HepG2 (cell line): Measurements from ENCODE around the gene SELENOS. TPM values are rescaled to one million over a fixed set of nuclear protein-coding genes. Genes with fewer than 3 reads are reported as not detected.

Experiments
- ATF1 ChIP-seq: IDR thresholded peaks from 2 replicates; pipeline ENCODE4 v1.6.1; 2016; ENCODE audit warnings: mild to moderate bottlenecking, control low read depth
- ZMYM3 ChIP-seq: sonication (generic); formaldehyde crosslinking; IDR thresholded peaks from 2 replicates; pipeline ENCODE4 v1.5.1; 2020; ENCODE audit warnings: mild to moderate bottlenecking, missing genetic modification reagents
- polyA plus RNA-seq, 8 experiments: library from polyadenylated mRNA; depleted of rRNA in 3 of 8; stranded (reverse) in 7 of 8; unstranded in 1 of 8; fragments of >200 nt; fragmentation: Illumina TruSeq in 4 of 8; extraction: Trizol in 4 of 8; gene quantifications; 2 replicates each; pipeline versions ENCODE4 v1.2.1 to v1.2.3, GENCODE V29; 2011 to 2016; ENCODE audit warnings: low read depth in 4 of 8, missing spikeins in 1 of 8, mixed read lengths in 1 of 8; ENCODE audit not compliant: insufficient read depth in 1 of 8
- total RNA-seq, 5 experiments: library from RNA; depleted of rRNA; stranded (reverse); fragments of >200 nt; fragmentation: Illumina TruSeq; extraction: Trizol; gene quantifications; 2 replicates each; pipeline ENCODE4 v1.2.3, GENCODE V29; 2016; ENCODE audit warnings: low read depth in 1 of 5
- TF ChIP-seq, protein P1 (sequence below): sonication (generic); formaldehyde crosslinking; IDR thresholded peaks from 2 replicates; pipeline ENCODE4 v1.4.0; 2020; ENCODE audit warnings: missing genetic modification reagents
- TF ChIP-seq, protein P2 (sequence below): IDR thresholded peaks from 2 replicates; pipeline ENCODE4 v1.6.1; 2016; ENCODE audit warnings: low read depth, control low read depth
- TF ChIP-seq, protein P3 (sequence below): sonication (generic); formaldehyde crosslinking; IDR thresholded peaks from 2 replicates; pipeline ENCODE4 v1.5.0; 2020; ENCODE audit warnings: mild to moderate bottlenecking, missing genetic modification reagents, borderline replicate concordance
- TF ChIP-seq, protein P4 (sequence below): sonication (generic); formaldehyde crosslinking; IDR thresholded peaks from 2 replicates; pipeline ENCODE4 v1.5.1; 2020; ENCODE audit warnings: missing genetic modification reagents, mild to moderate bottlenecking, borderline replicate concordance
- TF ChIP-seq, protein P5 (sequence below): sonication (generic); formaldehyde crosslinking; IDR thresholded peaks from 2 replicates; pipeline ENCODE4 v1.9.0; 2022; ENCODE audit warnings: low read depth, missing genetic modification reagents
- TF ChIP-seq, protein P6 (sequence below): sonication (generic); formaldehyde crosslinking; IDR thresholded peaks from 2 replicates; pipeline ENCODE4 v1.4.0; 2020; ENCODE audit warnings: missing genetic modification reagents, borderline replicate concordance

Gene SELENOS
- total and polyA plus RNA-seq, 2 of the 13 experiments (the other 11 are each of a cell fraction or from before 2014, with no cell fraction given) = 63.0 to 66.1 TPM

- TF ChIP-seq, protein P1, sequence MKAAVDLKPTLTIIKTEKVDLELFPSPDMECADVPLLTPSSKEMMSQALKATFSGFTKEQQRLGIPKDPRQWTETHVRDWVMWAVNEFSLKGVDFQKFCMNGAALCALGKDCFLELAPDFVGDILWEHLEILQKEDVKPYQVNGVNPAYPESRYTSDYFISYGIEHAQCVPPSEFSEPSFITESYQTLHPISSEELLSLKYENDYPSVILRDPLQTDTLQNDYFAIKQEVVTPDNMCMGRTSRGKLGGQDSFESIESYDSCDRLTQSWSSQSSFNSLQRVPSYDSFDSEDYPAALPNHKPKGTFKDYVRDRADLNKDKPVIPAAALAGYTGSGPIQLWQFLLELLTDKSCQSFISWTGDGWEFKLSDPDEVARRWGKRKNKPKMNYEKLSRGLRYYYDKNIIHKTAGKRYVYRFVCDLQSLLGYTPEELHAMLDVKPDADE (CRISPR knock-in tag) = peak; percentile 89; the same call in 1 of the 2 replicates
- TF ChIP-seq, protein P2, sequence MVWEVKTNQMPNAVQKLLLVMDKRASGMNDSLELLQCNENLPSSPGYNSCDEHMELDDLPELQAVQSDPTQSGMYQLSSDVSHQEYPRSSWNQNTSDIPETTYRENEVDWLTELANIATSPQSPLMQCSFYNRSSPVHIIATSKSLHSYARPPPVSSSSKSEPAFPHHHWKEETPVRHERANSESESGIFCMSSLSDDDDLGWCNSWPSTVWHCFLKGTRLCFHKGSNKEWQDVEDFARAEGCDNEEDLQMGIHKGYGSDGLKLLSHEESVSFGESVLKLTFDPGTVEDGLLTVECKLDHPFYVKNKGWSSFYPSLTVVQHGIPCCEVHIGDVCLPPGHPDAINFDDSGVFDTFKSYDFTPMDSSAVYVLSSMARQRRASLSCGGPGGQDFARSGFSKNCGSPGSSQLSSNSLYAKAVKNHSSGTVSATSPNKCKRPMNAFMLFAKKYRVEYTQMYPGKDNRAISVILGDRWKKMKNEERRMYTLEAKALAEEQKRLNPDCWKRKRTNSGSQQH (CRISPR knock-in tag) = peak; percentile 86
- TF ChIP-seq, protein P3, sequence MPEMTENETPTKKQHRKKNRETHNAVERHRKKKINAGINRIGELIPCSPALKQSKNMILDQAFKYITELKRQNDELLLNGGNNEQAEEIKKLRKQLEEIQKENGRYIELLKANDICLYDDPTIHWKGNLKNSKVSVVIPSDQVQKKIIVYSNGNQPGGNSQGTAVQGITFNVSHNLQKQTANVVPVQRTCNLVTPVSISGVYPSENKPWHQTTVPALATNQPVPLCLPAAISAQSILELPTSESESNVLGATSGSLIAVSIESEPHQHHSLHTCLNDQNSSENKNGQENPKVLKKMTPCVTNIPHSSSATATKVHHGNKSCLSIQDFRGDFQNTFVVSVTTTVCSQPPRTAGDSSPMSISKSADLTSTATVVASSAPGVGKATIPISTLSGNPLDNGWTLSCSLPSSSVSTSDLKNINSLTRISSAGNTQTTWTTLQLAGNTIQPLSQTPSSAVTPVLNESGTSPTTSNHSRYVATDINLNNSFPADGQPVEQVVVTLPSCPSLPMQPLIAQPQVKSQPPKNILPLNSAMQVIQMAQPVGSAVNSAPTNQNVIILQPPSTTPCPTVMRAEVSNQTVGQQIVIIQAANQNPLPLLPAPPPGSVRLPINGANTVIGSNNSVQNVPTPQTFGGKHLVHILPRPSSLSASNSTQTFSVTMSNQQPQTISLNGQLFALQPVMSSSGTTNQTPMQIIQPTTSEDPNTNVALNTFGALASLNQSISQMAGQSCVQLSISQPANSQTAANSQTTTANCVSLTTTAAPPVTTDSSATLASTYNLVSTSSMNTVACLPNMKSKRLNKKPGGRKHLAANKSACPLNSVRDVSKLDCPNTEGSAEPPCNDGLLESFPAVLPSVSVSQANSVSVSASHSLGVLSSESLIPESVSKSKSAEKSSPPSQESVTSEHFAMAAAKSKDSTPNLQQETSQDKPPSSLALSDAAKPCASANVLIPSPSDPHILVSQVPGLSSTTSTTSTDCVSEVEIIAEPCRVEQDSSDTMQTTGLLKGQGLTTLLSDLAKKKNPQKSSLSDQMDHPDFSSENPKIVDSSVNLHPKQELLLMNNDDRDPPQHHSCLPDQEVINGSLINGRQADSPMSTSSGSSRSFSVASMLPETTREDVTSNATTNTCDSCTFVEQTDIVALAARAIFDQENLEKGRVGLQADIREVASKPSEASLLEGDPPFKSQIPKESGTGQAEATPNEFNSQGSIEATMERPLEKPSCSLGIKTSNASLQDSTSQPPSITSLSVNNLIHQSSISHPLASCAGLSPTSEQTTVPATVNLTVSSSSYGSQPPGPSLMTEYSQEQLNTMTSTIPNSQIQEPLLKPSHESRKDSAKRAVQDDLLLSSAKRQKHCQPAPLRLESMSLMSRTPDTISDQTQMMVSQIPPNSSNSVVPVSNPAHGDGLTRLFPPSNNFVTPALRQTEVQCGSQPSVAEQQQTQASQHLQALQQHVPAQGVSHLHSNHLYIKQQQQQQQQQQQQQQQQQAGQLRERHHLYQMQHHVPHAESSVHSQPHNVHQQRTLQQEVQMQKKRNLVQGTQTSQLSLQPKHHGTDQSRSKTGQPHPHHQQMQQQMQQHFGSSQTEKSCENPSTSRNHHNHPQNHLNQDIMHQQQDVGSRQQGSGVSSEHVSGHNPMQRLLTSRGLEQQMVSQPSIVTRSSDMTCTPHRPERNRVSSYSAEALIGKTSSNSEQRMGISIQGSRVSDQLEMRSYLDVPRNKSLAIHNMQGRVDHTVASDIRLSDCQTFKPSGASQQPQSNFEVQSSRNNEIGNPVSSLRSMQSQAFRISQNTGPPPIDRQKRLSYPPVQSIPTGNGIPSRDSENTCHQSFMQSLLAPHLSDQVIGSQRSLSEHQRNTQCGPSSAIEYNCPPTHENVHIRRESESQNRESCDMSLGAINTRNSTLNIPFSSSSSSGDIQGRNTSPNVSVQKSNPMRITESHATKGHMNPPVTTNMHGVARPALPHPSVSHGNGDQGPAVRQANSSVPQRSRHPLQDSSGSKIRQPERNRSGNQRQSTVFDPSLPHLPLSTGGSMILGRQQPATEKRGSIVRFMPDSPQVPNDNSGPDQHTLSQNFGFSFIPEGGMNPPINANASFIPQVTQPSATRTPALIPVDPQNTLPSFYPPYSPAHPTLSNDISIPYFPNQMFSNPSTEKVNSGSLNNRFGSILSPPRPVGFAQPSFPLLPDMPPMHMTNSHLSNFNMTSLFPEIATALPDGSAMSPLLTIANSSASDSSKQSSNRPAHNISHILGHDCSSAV (CRISPR knock-in tag) = no peak; the same call in 1 of the 2 replicates
- TF ChIP-seq ATF1 = no peak
- TF ChIP-seq, protein P4, sequence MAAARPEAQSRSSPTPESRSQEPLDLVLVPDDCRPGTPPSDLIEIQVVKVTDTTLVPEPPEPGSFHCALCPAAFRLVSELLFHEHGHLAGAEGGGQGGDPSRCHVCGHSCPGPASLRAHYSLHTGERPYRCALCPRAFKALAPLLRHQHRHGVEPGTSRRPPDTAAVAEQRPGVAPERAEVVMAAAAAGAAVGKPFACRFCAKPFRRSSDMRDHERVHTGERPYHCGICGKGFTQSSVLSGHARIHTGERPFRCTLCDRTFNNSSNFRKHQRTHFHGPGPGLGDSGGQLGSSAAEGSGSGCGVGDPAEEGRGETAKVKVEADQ (CRISPR knock-in tag) = no peak
- TF ChIP-seq, protein P5, sequence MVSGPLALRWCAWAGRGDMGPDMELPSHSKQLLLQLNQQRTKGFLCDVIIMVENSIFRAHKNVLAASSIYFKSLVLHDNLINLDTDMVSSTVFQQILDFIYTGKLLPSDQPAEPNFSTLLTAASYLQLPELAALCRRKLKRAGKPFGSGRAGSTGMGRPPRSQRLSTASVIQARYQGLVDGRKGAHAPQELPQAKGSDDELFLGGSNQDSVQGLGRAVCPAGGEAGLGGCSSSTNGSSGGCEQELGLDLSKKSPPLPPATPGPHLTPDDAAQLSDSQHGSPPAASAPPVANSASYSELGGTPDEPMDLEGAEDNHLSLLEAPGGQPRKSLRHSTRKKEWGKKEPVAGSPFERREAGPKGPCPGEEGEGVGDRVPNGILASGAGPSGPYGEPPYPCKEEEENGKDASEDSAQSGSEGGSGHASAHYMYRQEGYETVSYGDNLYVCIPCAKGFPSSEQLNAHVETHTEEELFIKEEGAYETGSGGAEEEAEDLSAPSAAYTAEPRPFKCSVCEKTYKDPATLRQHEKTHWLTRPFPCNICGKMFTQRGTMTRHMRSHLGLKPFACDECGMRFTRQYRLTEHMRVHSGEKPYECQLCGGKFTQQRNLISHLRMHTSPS (CRISPR knock-in tag) = no peak
- TF ChIP-seq ZMYM3 (CRISPR knock-in tag) = peak; percentile 69; the same call in 1 of the 2 replicates
- TF ChIP-seq, protein P6, sequence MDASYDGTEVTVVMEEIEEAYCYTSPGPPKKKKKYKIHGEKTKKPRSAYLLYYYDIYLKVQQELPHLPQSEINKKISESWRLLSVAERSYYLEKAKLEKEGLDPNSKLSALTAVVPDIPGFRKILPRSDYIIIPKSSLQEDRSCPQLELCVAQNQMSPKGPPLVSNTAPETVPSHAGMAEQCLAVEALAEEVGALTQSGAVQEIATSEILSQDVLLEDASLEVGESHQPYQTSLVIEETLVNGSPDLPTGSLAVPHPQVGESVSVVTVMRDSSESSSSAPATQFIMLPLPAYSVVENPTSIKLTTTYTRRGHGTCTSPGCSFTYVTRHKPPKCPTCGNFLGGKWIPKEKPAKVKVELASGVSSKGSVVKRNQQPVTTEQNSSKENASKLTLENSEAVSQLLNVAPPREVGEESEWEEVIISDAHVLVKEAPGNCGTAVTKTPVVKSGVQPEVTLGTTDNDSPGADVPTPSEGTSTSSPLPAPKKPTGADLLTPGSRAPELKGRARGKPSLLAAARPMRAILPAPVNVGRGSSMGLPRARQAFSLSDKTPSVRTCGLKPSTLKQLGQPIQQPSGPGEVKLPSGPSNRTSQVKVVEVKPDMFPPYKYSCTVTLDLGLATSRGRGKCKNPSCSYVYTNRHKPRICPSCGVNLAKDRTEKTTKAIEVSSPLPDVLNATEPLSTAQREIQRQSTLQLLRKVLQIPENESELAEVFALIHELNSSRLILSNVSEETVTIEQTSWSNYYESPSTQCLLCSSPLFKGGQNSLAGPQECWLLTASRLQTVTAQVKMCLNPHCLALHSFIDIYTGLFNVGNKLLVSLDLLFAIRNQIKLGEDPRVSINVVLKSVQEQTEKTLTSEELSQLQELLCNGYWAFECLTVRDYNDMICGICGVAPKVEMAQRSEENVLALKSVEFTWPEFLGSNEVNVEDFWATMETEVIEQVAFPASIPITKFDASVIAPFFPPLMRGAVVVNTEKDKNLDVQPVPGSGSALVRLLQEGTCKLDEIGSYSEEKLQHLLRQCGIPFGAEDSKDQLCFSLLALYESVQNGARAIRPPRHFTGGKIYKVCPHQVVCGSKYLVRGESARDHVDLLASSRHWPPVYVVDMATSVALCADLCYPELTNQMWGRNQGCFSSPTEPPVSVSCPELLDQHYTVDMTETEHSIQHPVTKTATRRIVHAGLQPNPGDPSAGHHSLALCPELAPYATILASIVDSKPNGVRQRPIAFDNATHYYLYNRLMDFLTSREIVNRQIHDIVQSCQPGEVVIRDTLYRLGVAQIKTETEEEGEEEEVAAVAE (CRISPR knock-in tag) = no peak; the same call in 1 of the 2 replicates
Measured at GRCh38 chr15:101294731-101295606, 17.7 kb upstream of the SELENOS start, which contains the start of gene SNRPA1 (continued).
